Left cardiac atrium (tissue), 4 donors: ENCODE results near the gene HOXA7. TPM values are rescaled to one million over a fixed set of nuclear protein-coding genes. Genes with fewer than 3 reads are reported as not detected.

Experiments
- ATAC-seq, 2 donors: fragments of 200-7000 bp; cut with Tn5 transposase; one replicate each; pipeline ENCODE4 v1.9.1; 2020; ENCODE audit warnings: mild to moderate bottlenecking in 2 of 2, moderate library complexity in 2 of 2
- DNase-seq: peaks from one replicate; pipeline ENCODE4 v3.0.0-alpha.2; 2020
- intact Hi-C, 2 donors: fragments of 100-400 bp; cut with DNase I; formaldehyde crosslinking; loops; one replicate each; pipeline versions ENCODE4 v1.14.1 to v1.15.1; 2022 to 2023
- total RNA-seq, 2 donors: library from RNA; stranded (reverse); fragmentation: NEBNext Ultra II Directional; extraction: Animal tissue kit (Norgen Biotek cat#: 25700); gene quantifications; one replicate each; pipeline ENCODE4 v1.2.1, GENCODE V29; 2021
- donor health status: DM: no; HTN: yes; CAD: no.
- donor health status: DM: no; HTN: yes; CAD: no; lungs with severe emphysema.
- donor health status: DM: yes; HTN: yes; CAD: no.
- donor health status: Dilated cardiomyopathy.

Gene HOXA7
- total RNA-seq, 2 donors from 2014 or later = 0.12 to 0.39 TPM

DNA sequence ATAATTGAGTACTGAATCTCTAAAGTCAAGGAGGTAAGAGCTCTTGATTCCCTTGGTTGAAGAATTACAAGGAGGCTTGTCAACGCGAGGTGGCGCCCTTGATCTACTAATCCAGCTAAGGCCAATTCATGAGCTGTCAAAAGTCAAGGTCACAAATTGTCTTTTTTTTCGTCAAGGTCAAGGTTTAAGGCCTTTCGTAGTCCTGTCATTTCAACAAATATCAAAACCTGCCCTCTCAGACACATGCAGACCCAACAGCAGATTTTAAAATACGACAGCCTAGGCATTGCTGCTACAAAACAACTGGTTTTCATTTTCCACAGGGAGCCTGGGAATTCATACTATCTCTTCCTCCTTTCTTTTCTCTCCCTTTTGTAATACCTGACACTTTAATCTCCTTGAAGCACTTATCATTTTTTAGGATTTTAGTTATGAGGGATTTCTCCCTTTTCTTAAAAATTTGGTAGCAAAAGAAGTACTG, 39.9 kb upstream of the HOXA7 start:
- DNase-seq (peak; percentile 84), ATAC-seq (peak in 1 of 2 donors; percentile 16)
- intact Hi-C loops = loop anchor here (2.0 to 10.0 kb wide), 5 partner anchors 578 to 900 kb away; no protein-coding TSS in a partner anchor

DNA sequence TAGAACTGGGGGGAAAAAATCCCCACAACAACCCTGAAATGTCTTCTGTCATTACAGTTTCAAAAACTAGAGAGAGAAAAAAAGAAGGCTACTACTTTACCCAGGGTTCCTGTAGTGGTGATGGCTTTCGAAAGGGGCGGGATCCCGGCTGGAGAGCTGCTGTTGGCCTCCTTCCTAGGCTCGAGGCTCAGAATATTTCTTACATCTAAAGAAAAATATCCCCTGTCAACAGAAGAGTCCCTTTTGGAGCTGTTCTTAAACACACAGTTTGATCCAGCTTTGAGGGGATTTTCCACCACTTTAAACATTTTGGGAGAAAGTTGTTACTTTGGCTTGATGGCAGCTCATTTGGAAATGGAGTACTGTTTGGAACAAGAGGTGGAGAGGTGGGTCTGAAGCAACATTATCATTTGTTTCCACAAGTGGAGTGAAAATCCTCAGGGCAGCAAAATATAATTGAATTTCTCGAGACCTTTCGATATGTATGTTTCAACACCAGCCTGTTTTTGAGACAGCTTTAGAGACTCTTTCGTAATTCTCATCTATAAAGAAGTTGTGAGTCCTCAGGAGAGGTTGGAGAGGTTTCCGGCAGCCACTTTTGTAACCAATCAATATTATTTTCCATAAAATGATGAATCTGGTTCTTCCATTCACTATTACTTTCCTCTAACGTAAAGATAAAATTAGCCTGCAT, 38.4 kb upstream of the HOXA7 start:
- ATAC-seq = no peak
- intact Hi-C loops = loop anchor here (5.0 to 10.0 kb wide), 3 partner anchors 580 to 830 kb away; no protein-coding TSS in a partner anchor

DNA sequence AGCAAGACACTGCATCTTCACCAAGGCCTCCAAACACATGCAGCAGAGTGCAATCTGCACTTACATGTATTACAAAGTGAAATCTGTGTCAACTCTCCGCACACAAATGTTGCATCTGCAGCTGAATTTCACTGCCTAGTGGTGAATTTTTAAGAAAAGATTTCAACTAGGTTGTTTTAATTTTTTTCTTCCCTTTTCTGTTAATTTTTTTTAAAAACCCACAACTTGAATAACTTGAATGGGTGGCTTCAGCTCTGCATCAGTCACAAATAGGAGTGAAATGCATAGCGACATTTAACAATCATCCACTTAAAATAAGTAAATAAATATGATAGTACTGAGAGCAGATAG, 37.5 kb upstream of the HOXA7 start:
- no peak for DNase-seq
- intact Hi-C loops = loop anchor here (10.0 kb wide), 2 partner anchors 581 to 831 kb away; no protein-coding TSS in a partner anchor
- ATAC-seq = no peak

More for the DNA sequence above, 38.4 kb upstream of the HOXA7 start:
- DNase-seq = no peak

DNA sequence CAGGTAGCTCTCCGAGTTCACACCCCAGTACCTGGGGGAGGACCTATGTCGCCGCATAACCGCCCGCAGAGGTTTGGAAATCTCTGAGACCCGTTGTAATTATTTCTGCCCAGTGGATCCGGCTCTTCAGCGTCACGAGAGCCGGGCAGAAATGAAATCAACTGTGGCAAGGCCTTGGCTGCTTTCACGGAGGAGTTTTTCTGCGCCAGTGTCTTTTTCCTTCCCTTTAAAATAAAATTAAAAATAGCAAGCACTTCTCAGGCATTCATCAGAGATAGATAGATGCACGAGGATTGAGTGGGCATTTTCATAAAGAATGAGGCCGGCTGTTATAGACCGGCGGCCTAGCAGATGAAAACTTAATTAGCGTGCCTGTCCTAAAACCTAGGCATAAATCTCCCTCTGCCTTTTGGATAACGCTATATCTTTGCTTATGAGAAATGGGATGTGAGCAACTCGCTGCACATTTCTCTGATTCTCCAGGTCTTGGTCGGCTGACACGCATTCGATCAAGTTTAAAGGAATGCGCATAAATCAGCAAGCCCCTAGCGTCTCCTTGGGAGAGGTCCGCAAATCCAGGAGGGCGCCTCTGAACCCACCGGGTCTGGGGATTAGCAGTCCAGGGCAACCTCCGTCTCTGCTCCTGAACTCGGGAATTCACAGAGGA, 37.0 kb upstream of the HOXA7 start:
- DNase-seq (no peak), ATAC-seq (no peak)
- intact Hi-C loops = loop anchor here (10.0 kb wide), 2 partner anchors 581 to 831 kb away; no protein-coding TSS in a partner anchor

DNA sequence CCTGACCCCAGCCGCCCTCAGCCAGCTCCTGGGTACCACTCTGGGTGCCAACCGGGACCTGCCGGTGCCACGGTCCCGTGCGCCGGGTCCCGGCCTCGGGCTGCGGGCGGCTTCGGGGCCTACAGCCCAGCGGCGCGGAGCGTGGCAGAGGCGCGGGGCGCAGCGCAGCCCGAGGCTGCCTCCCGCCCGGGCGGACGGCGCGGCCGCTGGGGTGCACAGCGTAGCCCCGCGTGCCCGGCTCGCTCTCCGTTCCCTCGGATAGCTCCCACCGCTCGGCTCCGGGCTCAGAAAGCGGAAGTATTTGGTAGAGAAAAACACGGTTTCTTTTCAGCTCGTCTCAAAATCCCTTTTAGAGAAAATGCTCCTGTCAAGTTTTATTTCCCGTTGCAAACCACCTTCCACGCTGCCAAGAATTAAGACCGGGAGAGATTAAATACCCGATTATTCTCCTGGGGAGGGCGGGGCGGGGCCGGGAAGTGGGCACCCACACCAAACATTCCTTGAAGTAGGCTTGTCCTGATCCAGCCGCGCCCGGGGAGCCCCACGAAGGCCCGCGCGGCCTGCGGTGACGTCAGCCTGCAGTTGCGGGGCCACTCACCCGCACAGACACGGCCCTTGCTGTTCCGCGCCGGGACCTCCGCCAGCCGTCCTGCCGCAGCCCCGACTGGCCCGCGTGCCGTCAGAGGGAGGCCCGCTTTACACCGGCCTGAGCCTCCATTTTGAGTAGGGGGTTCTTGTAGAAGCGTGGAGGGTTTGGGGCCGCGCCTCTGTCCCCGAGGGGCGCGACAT, 36.3 kb upstream of the HOXA7 start:
- peak; percentile 41 to 60 for ATAC-seq
- intact Hi-C loops = loop anchor here (10.0 kb wide), 2 partner anchors 582 to 832 kb away; no protein-coding TSS in a partner anchor
- DNase-seq = no peak

DNA sequence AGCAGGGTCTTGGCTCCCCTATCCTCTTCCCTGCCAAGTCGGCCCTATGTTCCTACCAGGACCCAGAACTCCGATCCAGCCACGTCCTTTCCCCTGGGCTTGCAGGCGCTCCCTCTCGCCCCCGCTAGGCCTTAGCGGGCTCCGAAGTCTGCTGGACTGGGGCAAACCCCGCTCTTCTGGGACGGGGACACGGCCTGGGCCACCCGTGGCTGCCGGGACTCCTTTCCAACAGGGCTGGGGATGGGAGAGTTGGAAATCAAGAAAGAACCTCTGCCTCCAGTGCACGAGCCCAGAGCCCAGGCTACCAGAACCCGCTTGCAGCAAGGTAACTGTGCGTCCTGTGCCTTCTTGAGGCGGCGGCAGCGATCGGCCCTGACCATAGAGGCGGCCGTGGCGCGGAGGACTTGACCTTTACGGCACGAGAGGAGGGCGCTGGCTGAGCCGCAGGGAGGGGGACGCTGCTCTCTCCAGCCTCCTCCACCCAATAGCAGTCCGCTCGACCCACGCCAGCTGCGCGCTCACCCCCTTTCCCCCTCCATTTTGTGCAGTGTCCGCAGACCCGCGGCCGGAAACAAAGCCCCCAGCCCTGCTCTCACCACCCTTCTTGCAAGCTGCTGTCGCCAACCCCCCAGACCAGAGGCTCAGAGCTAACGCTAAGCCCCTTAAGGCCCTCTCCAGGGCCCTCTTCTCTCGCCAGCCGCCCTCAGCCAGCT, 35.5 kb upstream of the HOXA7 start:
- DNase-seq = no peak
- ATAC-seq = peak in 1 of 2 donors; percentile 13
- intact Hi-C loops = loop anchor here (10.0 kb wide), 2 partner anchors 583 to 833 kb away; no protein-coding TSS in a partner anchor

DNA sequence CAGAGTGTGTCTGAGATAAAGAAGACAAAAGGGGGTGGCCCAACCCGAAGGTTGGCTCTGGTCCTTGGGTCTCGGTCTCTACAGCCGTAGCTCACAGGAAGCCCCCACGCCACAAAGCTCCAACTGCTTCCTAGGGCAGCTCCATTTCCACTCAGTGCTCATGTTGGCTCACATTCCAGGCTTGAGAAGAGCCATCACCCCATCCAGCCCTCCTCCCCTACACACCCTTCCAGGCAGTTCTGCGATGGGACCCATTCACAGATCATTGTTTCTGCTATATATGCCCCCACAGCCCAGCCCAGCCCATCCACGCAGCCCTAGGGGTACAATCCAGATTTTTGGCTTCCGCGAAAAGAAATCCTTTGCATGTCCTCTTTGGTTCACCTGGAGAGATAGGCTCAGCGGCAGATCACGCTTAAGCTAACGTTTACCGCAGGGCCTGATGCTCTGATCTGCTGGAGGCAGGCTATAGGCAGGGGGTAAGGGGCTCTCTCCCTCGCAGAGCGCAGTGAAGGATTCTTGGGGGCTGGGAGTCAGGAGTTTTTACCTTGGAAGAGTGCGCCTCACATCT, 34.8 kb upstream of the HOXA7 start:
- intact Hi-C loops = loop anchor here (10.0 kb wide), 2 partner anchors 584 to 834 kb away; no protein-coding TSS in a partner anchor
- no peak for DNase-seq
- ATAC-seq = no peak

DNA sequence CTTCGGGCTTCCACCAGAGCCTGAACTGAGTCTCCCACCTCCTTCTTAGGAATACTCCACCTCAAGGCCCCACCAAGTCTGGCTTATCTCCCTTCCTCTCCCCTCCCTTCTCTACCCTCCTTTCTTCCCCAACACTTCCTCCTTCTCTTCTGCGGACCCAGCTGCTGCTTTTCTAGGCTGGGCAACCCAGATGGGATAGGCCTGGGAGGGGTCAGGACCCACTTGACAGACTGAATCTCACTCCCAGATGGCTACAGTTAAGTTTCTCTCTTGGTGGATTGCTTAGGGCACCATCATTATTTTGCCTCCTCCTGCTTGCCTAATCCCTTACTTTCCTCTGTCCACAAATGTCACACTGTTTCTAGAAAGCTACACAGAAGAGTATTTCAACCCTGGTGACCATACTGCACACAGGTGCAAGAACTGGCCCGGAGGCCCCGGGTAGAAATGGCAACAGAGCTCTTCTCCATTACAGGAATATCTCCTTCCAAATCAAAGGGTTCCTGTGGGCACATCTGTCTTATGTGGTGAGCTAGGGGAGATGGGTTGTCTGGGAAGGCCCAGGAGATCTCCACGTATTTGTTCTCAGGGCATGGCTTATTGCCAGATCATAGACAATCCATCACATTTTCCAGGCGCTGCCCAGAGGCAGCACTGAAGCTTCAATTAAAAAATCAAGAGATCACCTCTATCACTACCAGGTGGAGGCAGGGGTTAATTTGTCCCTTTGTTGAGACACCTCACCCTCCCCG, 33.7 kb upstream of the HOXA7 start:
- DNase-seq (no peak), ATAC-seq (no peak)
- intact Hi-C loops = loop anchor here (10.0 kb wide), 2 partner anchors 585 to 835 kb away; no protein-coding TSS in a partner anchor

DNA sequence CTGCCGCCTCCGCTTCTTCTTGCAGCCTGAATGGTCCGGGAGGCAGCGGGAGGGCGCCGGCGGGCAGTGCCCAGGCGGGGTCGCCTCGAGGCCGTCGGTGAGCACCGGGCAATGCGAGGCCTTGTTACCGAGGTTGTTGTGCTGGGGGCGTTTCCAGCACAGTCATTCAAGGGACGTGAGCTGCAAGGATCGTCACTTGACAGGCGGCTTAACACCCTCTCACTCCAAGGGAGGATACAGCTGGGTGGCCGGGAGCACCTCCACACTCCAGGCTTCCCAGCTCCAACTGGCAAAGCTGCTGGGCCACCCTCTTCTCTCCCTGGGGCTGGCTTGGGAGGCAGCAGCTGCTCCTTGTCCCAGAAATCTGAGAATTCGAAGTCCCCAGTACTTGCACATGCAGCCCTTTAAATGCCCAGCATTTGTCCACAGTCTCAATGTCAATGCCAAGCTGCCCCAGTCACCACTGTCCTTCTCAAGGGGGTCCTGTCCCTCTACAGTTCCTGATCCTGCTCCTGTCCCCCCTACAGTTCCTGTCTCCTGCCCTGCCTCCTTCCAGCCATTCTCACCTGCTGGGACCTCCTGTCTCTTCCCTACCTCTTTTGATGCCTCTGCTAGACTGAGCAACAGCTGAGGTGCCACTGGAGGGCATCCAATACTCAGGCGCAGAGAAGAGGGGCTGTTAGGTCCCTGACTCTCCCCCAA, 33.0 kb upstream of the HOXA7 start:
- intact Hi-C loops = no loop called here
- ATAC-seq (no peak), DNase-seq (no peak)

DNA sequence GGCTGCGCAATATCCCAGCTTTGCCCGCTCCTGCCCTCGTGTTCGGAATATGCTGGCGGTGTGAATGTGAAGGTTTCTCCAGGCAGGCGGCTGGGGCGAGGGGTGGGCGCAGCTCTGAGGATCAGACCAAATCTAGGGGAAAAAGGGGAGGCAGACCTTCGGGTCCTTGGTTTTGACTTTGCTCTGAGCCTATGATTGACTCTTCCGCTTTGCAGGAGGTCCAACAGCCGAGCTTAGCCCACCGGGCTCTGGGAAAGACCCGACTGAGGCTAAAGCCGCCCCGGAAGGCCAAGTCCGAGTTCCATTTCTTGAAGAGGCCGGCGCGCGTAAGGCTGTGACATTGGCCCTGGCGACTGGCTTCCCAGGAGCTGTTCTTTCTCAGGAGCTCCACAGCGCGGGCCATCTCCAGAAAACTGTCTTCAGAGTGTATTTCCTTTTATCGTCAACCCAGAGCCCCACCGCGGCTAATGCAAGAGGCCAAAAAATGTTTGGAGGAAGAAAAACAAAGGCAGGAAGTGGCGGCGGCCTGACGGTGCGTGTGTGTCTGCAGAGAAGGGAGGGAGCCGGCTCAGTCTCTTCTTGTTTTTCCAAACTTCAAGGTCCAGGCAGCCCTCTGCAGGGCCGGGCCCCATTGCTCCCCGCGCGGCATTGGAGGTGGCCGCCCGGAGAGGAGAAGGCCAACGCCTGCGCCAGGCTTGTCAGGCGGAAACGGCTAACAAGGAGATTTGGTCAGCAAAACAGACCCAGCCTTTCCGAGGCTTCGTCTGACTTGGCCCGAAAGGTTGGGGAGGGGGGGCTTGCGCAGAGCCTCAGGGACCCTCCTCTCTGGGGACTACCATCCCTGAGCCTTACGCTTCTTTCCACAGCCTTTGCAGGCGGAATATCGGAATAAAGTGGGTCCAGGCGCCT, 32.2 kb upstream of the HOXA7 start:
- intact Hi-C loops = no loop called here
- DNase-seq (no peak), ATAC-seq (peak in 1 of 2 donors; percentile 20)

DNA sequence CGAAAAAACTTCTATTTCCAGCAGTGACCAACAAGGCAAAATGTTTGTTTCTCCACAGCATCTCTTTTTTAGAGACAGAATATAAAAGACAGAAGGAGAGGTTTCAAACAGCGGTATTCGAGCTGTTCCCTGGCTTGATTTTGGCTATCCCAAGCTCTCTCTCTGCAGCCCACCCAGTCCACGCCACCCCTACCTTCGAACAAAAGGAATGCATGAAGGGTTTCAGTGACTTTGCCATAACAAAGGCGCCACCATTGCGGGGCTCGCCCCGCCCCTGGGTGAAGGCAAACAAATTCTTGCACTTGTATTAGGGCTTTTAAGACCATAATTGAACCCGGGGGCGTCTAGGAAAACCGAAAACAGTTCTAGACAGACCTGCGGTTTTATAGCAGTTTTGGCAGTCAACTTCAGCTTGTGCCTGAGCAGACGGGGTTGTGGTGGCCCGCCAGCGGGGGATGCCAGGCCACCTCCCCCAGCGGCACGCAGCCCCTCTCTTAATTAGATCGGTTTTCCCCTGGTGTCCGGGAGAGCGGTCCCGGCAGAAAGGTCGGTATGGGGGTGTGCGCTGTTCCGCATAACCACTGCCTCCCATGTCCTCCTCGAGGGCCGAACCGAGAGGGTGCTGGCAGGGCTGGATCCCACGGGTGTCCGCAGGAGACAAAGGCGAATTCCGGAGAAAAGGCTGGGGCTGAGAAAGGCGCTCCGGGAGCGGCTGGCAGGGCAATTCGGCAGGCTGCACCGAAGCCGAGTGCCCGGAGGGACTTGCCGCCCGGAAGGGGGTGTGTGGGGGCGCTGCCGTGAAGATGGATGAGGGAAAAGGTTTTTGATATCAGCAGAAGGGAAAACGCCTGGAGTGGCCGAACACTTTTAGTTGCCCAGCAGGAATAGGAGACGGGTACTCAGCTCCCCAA, 31.3 kb upstream of the HOXA7 start:
- DNase-seq (no peak), ATAC-seq (no peak)
- intact Hi-C loops = no loop called here

DNA sequence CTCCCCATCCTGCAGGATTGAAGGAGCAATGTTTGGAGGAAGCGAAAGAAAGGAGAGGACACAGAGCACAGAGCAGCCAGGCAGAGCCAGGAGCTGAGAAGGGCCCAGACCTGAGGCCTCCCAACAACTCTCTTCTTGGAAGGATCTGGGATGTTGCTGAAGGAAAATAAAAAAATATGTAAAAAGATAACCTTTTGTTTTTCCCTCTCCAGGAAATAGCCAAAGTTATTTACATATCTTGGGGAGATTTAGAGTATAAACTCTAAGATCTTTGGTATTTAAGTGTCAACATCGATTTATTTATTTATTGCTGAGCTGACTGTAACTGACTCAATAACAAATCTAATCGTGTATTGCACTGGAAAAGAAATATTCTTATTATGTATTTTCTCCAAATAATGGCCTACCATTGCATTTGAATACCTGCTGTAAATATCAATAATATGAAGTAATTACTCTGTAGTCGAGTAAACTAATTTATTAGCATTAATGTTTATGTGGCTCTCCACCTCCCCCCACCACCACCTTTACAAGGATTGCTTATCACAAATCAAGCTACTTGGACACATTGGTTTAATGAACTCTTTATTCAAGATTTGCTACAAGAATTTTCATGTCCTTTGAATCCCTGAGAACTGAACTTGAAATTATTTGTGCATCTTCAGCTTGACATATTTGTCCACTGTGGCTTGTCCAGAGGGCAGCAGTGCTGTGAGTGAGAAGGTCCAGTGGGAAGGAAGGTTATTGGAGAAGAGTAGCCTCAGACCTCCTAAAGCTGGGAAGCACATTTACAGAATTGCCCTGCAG, 30.4 kb upstream of the HOXA7 start:
- DNase-seq = no peak
- intact Hi-C loops = no loop called here
- no peak for ATAC-seq

DNA sequence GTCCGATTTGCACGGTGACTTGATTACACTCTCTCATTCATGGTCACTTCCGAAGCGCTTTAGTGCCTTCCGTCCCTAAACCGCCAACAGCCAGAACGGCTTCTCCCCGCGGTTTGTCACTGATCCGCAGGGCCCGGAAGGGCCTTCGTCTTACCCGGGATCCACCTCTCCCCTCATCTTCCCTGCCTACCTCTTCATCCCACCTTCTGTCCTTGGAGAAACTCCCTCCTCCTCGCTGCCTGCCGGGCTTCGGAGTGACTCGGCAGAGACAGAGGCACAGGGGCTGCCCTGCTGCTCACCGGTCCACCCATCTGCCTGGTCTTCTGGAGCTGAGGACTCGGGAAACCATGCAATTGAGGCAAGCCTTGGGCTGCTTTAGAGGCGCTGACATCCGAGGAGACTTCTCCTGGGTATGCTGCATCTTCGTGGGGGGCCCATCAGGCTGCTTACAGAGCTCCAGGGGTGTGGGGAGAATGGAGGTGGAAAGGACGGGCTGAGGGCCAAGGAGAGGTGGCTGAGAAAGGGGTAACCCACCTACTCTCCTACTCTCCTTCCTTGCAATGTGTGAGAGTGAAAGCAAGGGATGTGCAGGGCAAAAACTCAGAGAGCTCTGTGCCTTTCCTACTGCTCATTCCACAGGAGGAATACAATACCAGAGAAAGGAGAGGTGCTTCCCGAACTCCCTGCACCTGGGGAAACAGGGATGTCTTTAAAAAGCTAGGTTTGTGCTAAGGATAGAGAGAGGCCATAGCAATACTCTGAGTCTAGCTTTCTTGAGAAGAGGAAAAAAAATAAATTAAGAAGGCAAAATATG, 29.6 kb upstream of the HOXA7 start:
- DNase-seq (no peak), ATAC-seq (no peak)
- intact Hi-C loops = no loop called here
